Fibroblast of skin of left quadriceps (primary cell): ENCODE data around the gene CBX4.

ENCODE experiments used
- DNase-seq, 2 experiments: peaks; one replicate each; pipeline ENCODE4 v3.0.0-alpha.2; 2013; ENCODE audit warnings: low read depth in 2 of 2

Gene CBX4

GRCh38 chr17:79841369-79842135 is 2.3 kb upstream of the CBX4 start:
- no peak for DNase-seq

- no peak for DNase-seq
Observed at GRCh38 chr17:79840989-79841286, 1.7 kb upstream of the CBX4 start.

- peak in 1 of 2 experiments; percentile 23 for DNase-seq
Observed at GRCh38 chr17:79840269-79840988, 1.2 kb upstream of the CBX4 start.

- DNase-seq = peak in 1 of 2 experiments; percentile 24
Observed at GRCh38 chr17:79838522-79839274, 542 bp downstream of the CBX4 start.

GRCh38 chr17:79837888-79838521 is 1.2 kb downstream of the CBX4 start:
- DNase-seq = peak in 1 of 2 experiments; percentile 13

GRCh38 chr17:79836972-79837887 is 2.0 kb downstream of the CBX4 start:
- DNase-seq = peak in 1 of 2 experiments; percentile 18

- no peak for DNase-seq
Observed at GRCh38 chr17:79836510-79836971, 2.7 kb downstream of the CBX4 start.

GRCh38 chr17:79835953-79836509 is 3.2 kb downstream of the CBX4 start:
- DNase-seq = no peak

GRCh38 chr17:79835470-79835899 is 3.8 kb downstream of the CBX4 start:
- DNase-seq = no peak

GRCh38 chr17:79834565-79835469 is 4.4 kb downstream of the CBX4 start:
- DNase-seq = no peak

GRCh38 chr17:79833744-79834564 is 5.3 kb downstream of the CBX4 start:
- DNase-seq = no peak

- no peak for DNase-seq
Observed at GRCh38 chr17:79833110-79833450, 6.2 kb downstream of the CBX4 start.

- no peak for DNase-seq
Observed at GRCh38 chr17:79832218-79833109, 6.8 kb downstream of the CBX4 start.

GRCh38 chr17:79831265-79832217 is 7.7 kb downstream of the CBX4 start:
- DNase-seq = no peak

GRCh38 chr17:79830763-79831264 is 8.4 kb downstream of the CBX4 start:
- DNase-seq = no peak

- no peak for DNase-seq
Observed at GRCh38 chr17:79830303-79830702, 8.9 kb downstream of the CBX4 start.
